CD14-positive monocyte (primary cell): ENCODE measurements around the gene STK32B. TPM values are rescaled to one million over a fixed set of nuclear protein-coding genes. Genes with fewer than 3 reads are reported as not detected.

Experiments
- DNase-seq, 3 donors: peaks; one replicate each; pipeline ENCODE4 v3.0.0-alpha.2; 2011 to 2022
- H2AFZ ChIP-seq: 2 replicates; pipeline ENCODE4 v1.6.0; 2012; ENCODE audit warnings: mild to moderate bottlenecking, low read depth, low read length, inconsistent platforms; ENCODE audit not compliant: insufficient read depth, poor library complexity, severe bottlenecking
- H3K27ac ChIP-seq, 2 donors: 1 replicate in 1 of 2; 2 replicates in 1 of 2; pipeline ENCODE4 v1.5.1; 2012 to 2013; ENCODE audit warnings: low read length in 2 of 2, control low read depth in 1 of 2, inconsistent platforms in 1 of 2, low read depth in 1 of 2, mild to moderate bottlenecking in 1 of 2
- H3K27me3 ChIP-seq, 2 donors: one replicate each; pipeline versions ENCODE4 v1.6.0 to v1.6.1; 2011 to 2013; ENCODE audit warnings: low read length in 2 of 2; ENCODE audit not compliant: control insufficient read depth in 2 of 2, insufficient read depth in 2 of 2
- H3K36me3 ChIP-seq, 2 donors: replicated peaks in 1 of 2; 1 replicate in 1 of 2; 2 replicates in 1 of 2; pipeline versions ENCODE4 v1.5.1 to v1.6.1; 2012 to 2013; ENCODE audit warnings: low read length in 2 of 2, control low read depth in 1 of 2, inconsistent platforms in 1 of 2, mild to moderate bottlenecking in 1 of 2; ENCODE audit not compliant: insufficient read depth in 2 of 2, control insufficient read depth in 1 of 2
- H3K4me1 ChIP-seq, 2 donors: 1 replicate in 1 of 2; 2 replicates in 1 of 2; pipeline versions ENCODE4 v1.5.1 to v1.6.1; 2012 to 2013; ENCODE audit warnings: low read length in 2 of 2, control low read depth in 1 of 2, inconsistent platforms in 1 of 2, mild to moderate bottlenecking in 1 of 2, moderate library complexity in 1 of 2; ENCODE audit not compliant: insufficient read depth in 2 of 2, control insufficient read depth in 1 of 2
- H3K4me2 ChIP-seq: replicated peaks from 2 replicates; pipeline ENCODE3; 2012; ENCODE audit warnings: low read length, moderate library complexity, mild to moderate bottlenecking; ENCODE audit not compliant: poor library complexity, severe bottlenecking; ENCODE audit errors: extremely low read depth
- H3K4me3 ChIP-seq, 3 experiments: fragments of 200-600 bp in 1 of 3; sonication (generic) in 1 of 3; replicated peaks in 1 of 3; 1 replicate in 2 of 3; 2 replicates in 1 of 3; pipeline ENCODE4 v1.5.1; 2011 to 2013; ENCODE audit warnings: low read length in 3 of 3, mild to moderate bottlenecking in 3 of 3, control low read depth in 2 of 3, low read depth in 2 of 3, inconsistent platforms in 1 of 3, moderate library complexity in 1 of 3
- H3K79me2 ChIP-seq: 2 replicates; pipeline ENCODE4 v1.6.0; 2012; ENCODE audit warnings: mild to moderate bottlenecking, control low read depth, inconsistent platforms, low read length, moderate library complexity; ENCODE audit not compliant: insufficient read depth
- H3K9ac ChIP-seq: 2 replicates; pipeline ENCODE4 v1.6.0; 2017; ENCODE audit warnings: low read length, mild to moderate bottlenecking; ENCODE audit not compliant: insufficient read depth, poor library complexity, severe bottlenecking
- H3K9me3 ChIP-seq, 2 donors: replicated peaks in 1 of 2; 1 replicate in 1 of 2; 2 replicates in 1 of 2; pipeline versions ENCODE4 v1.5.1 to v1.6.1; 2012 to 2013; ENCODE audit warnings: low read length in 2 of 2, control low read depth in 1 of 2; ENCODE audit not compliant: control insufficient read depth in 1 of 2, insufficient read depth in 1 of 2
- H4K20me1 ChIP-seq: 2 replicates; pipeline ENCODE4 v1.6.0; 2012; ENCODE audit warnings: mild to moderate bottlenecking, low read length, control low read depth, moderate library complexity; ENCODE audit not compliant: insufficient read depth
- H3K27ac Mint-ChIP-seq, 7 donors: one replicate each; pipeline ENCODE4 v1.8.0; 2020; ENCODE audit warnings: mild to moderate bottlenecking in 7 of 7, mixed read lengths in 7 of 7, moderate library complexity in 6 of 7, inconsistent platforms in 2 of 7
- H3K27me3 Mint-ChIP-seq, 3 donors: one replicate each; pipeline ENCODE4 v1.8.0; 2021 to 2022; ENCODE audit warnings: low read depth in 3 of 3, mild to moderate bottlenecking in 3 of 3, mixed read lengths in 3 of 3, moderate library complexity in 3 of 3, inconsistent platforms in 1 of 3
- H3K36me3 Mint-ChIP-seq, 2 donors: one replicate each; pipeline ENCODE4 v1.8.0; 2020; ENCODE audit warnings: mixed read lengths in 2 of 2, inconsistent platforms in 1 of 2, mild to moderate bottlenecking in 1 of 2
- H3K4me1 Mint-ChIP-seq: one replicate; pipeline ENCODE4 v1.8.0; 2020; ENCODE audit warnings: mild to moderate bottlenecking, mixed read lengths
- H3K4me3 Mint-ChIP-seq, 2 donors: one replicate each; pipeline ENCODE4 v1.8.0; 2020; ENCODE audit warnings: mild to moderate bottlenecking in 2 of 2, mixed read lengths in 2 of 2, moderate library complexity in 1 of 2
- H3K9me3 Mint-ChIP-seq, 7 donors: one replicate each; pipeline ENCODE4 v1.8.0; 2020 to 2022; ENCODE audit warnings: mixed read lengths in 7 of 7, mild to moderate bottlenecking in 6 of 7, moderate library complexity in 6 of 7, inconsistent platforms in 2 of 7
- CTCF ChIP-seq: fragments of 200-600 bp; IDR thresholded peaks from one replicate; pipeline ENCODE4 v1.8.0; 2022; ENCODE audit warnings: antibody characterized with exemption, mild to moderate bottlenecking
- WGBS: methylation state at CpG from one replicate; pipeline ENCODE4 v1.1.5; 2013; ENCODE audit warnings: missing lambda C conversion rate; ENCODE audit not compliant: insufficient coverage; 5-methylcytosine and 5-hydroxymethylcytosine counted together
- intact Hi-C, 2 donors: fragments of 100-400 bp; cut with micrococcal nuclease; formaldehyde crosslinking; loops; one replicate each; pipeline versions ENCODE4 v1.15.0 to v1.15.1; 2023
- polyA plus RNA-seq, 3 donors: library from polyadenylated mRNA; depleted of rRNA in 1 of 3; unstranded in 2 of 3; stranded (reverse) in 1 of 3; fragments of 300-500 nt in 2 of 3; fragments of >200 nt in 1 of 3; fragmentation: Illumina TruSeq in 2 of 3; gene quantifications; 1 replicate in 2 of 3; 2 replicates in 1 of 3; pipeline ENCODE4 v1.2.3, GENCODE V29; 2012 to 2021

Gene STK32B
- polyA plus RNA-seq, 3 donors: 0.61 to 1.7 (median 0.75) TPM

- Histone ChIP-seq H3K4me3 (no peak overlapping the region), H3K27me3 (no peaks in the 10 kb centered on the region), H3K9me3 (peaks cover 0 to 11% of the 10 kb centered on the region in 2 donors), H2AFZ (no peak overlapping the region), H3K36me3 (no peaks in the 10 kb centered on the region), H3K4me1 (no peaks in the 10 kb centered on the region), H3K4me2 (no peak overlapping the region), H3K27ac (no peak overlapping the region), H3K9ac (no peak overlapping the region), H3K79me2 (no peaks in the 10 kb centered on the region), H4K20me1 (no peaks in the 10 kb centered on the region)
- Mint-ChIP-seq H3K4me3 (no peak overlapping the region), H3K9me3 (peaks cover 5 to 21% (median 7%) of the 10 kb centered on the region in 7 donors), H3K27ac (no peak overlapping the region), H3K27me3 (no peaks in the 10 kb centered on the region), H3K4me1 (no peaks in the 10 kb centered on the region), H3K36me3 (no peaks in the 10 kb centered on the region)
- intact Hi-C loops: no loop called here
- WGBS: no CpG with 5 or more reads among the region's 1 CpG
- no peak for TF ChIP-seq CTCF
- no peak for DNase-seq
These were observed 46.9 kb downstream of the STK32B start for GRCh38 chr4:5098176-5098575.

GRCh38 chr4:5100336-5100735, 49.1 kb downstream of the STK32B start:
- H4K20me1 ChIP-seq: no peaks in the 10 kb centered on the region
- no peak overlapping the region for H2AFZ ChIP-seq
- H3K4me3 Mint-ChIP-seq: no peak overlapping the region
- H3K36me3 ChIP-seq: no peaks in the 10 kb centered on the region
- no peaks in the 10 kb centered on the region for H3K36me3 Mint-ChIP-seq
- H3K9me3 Mint-ChIP-seq: peaks cover 3 to 26% (median 5%) of the 10 kb centered on the region in 7 donors
- intact Hi-C loops: no loop called here
- no peak overlapping the region for H3K9ac ChIP-seq
- no peaks in the 10 kb centered on the region for H3K27me3 Mint-ChIP-seq
- H3K4me1 Mint-ChIP-seq: no peaks in the 10 kb centered on the region
- no peak overlapping the region for H3K4me2 ChIP-seq
- no peak overlapping the region for H3K27ac Mint-ChIP-seq
- no peak overlapping the region for H3K27ac ChIP-seq
- no peak overlapping the region for H3K4me3 ChIP-seq
- TF ChIP-seq CTCF: no peak
- DNase-seq: no peak
- no peaks in the 10 kb centered on the region for H3K4me1 ChIP-seq
- H3K27me3 ChIP-seq: no peaks in the 10 kb centered on the region
- no peaks in the 10 kb centered on the region for H3K79me2 ChIP-seq
- peaks cover 0 to 4% of the 10 kb centered on the region in 2 donors for H3K9me3 ChIP-seq
